WTC11 (cell line): Measurements from ENCODE around the gene STARD13. TPM values are rescaled to one million over a fixed set of nuclear protein-coding genes. Genes with fewer than 3 reads are reported as not detected.

ENCODE experiments used
- ATAC-seq: fragments of 200-7000 bp; cut with Tn5 transposase; 2 replicates; pipeline ENCODE4 v1.10.0; 2021; ENCODE audit warnings: mild to moderate bottlenecking, moderate library complexity
- CTCF ChIA-PET: fragments of 300-600 bp; sonication (Branson Sonifier 250); formaldehyde crosslinking; loops from one replicate; lab custom pipeline; 2021; ENCODE audit warnings: antibody characterized with exemption; lab: Charles Lee
- POLR2A ChIA-PET: fragments of 350-600 bp; sonication (Branson Sonifier 250); formaldehyde crosslinking; loops from one replicate; lab custom pipeline; 2021; ENCODE audit warnings: antibody characterized with exemption; lab: Charles Lee
- DNase-seq: peaks from one replicate; pipeline ENCODE4 v3.0.0; 2021; ENCODE audit warnings: low spot score
- H3K27ac Mint-ChIP-seq: 2 replicates; pipeline ENCODE4 v1.8.0; 2021; ENCODE audit warnings: mixed read lengths
- H3K27me3 Mint-ChIP-seq: 2 replicates; pipeline ENCODE4 v1.8.0; 2021; ENCODE audit warnings: low read depth, mild to moderate bottlenecking, moderate library complexity, mixed read lengths
- H3K36me3 Mint-ChIP-seq: 2 replicates; pipeline ENCODE4 v1.8.0; 2021; ENCODE audit warnings: mixed read lengths
- H3K4me1 Mint-ChIP-seq: 2 replicates; pipeline ENCODE4 v1.8.0; 2022; ENCODE audit warnings: mixed read lengths
- H3K4me3 Mint-ChIP-seq: 2 replicates; pipeline ENCODE4 v1.8.0; 2021; ENCODE audit warnings: mild to moderate bottlenecking, moderate library complexity, mixed read lengths
- H3K9me3 Mint-ChIP-seq: 2 replicates; pipeline ENCODE4 v1.8.0; 2021; ENCODE audit warnings: mixed read lengths
- HMGXB4 ChIP-seq: sonication (generic); formaldehyde crosslinking; IDR thresholded peaks from 2 replicates; pipeline ENCODE4 v1.8.1; 2023; ENCODE audit warnings: mild to moderate bottlenecking, moderate library complexity, missing genetic modification reagents
- MYBL2 ChIP-seq: sonication (generic); formaldehyde crosslinking; IDR thresholded peaks from 2 replicates; pipeline ENCODE4 v1.8.1; 2023; ENCODE audit warnings: mild to moderate bottlenecking, moderate library complexity, missing genetic modification reagents
- NFYB ChIP-seq: sonication (generic); formaldehyde crosslinking; conservative IDR thresholded peaks from 2 replicates; pipeline ENCODE4 v1.8.0; 2022; ENCODE audit warnings: low read depth, missing genetic modification reagents
- NR2C2 ChIP-seq: sonication (generic); formaldehyde crosslinking; IDR thresholded peaks from 2 replicates; pipeline ENCODE4 v1.8.0; 2022; ENCODE audit warnings: mild to moderate bottlenecking, missing genetic modification reagents
- SOX15 ChIP-seq: fragments of 250-450 bp; sonication (Bioruptor Pico); IDR thresholded peaks from 2 replicates; pipeline ENCODE4 v1.9.0; 2021; ENCODE audit warnings: mild to moderate bottlenecking
- SP1 ChIP-seq: sonication (generic); formaldehyde crosslinking; conservative IDR thresholded peaks from 2 replicates; pipeline ENCODE4 v1.8.1; 2022; ENCODE audit warnings: missing genetic modification reagents
- TCF7 ChIP-seq: sonication (generic); formaldehyde crosslinking; IDR thresholded peaks from 2 replicates; pipeline ENCODE4 v1.8.0; 2022; ENCODE audit warnings: mild to moderate bottlenecking, low read depth, missing genetic modification reagents, moderate library complexity
- USF2 ChIP-seq: sonication (generic); formaldehyde crosslinking; IDR thresholded peaks from 2 replicates; pipeline ENCODE4 v1.8.1; 2023; ENCODE audit warnings: mild to moderate bottlenecking, missing genetic modification reagents, moderate library complexity
- ZNF121 ChIP-seq: sonication (generic); formaldehyde crosslinking; IDR thresholded peaks from 2 replicates; pipeline ENCODE4 v1.8.0; 2023; ENCODE audit warnings: missing genetic modification reagents
- ZNF219 ChIP-seq: sonication (generic); formaldehyde crosslinking; IDR thresholded peaks from 2 replicates; pipeline ENCODE4 v1.8.0; 2023; ENCODE audit warnings: missing genetic modification reagents, mild to moderate bottlenecking, borderline replicate concordance
- ZNF425 ChIP-seq: fragments of 250-450 bp; sonication (Bioruptor Pico); conservative IDR thresholded peaks from 2 replicates; pipeline ENCODE4 v1.9.0; 2021; ENCODE audit warnings: mild to moderate bottlenecking
- total RNA-seq: library from RNA; stranded (reverse); gene quantifications from 3 replicates; pipeline ENCODE4 v1.2.3, GENCODE V29; 2021
- TF ChIP-seq, protein P1 (sequence below): sonication (generic); formaldehyde crosslinking; IDR thresholded peaks from 2 replicates; pipeline ENCODE4 v1.8.0; 2023; ENCODE audit warnings: missing genetic modification reagents, mild to moderate bottlenecking, borderline replicate concordance
- TF ChIP-seq, protein P2 (sequence below): sonication (generic); formaldehyde crosslinking; IDR thresholded peaks from 2 replicates; pipeline ENCODE4 v1.8.1; 2022; ENCODE audit warnings: missing genetic modification reagents, borderline replicate concordance
- TF ChIP-seq, protein P3 (sequence below): fragments of 250-450 bp; sonication (Bioruptor Pico); IDR thresholded peaks from 2 replicates; pipeline ENCODE4 v1.9.0; 2021; ENCODE audit warnings: moderate library complexity, mild to moderate bottlenecking, inconsistent platforms, borderline replicate concordance
- TF ChIP-seq, protein P4 (sequence below): sonication (generic); formaldehyde crosslinking; IDR thresholded peaks from 2 replicates; pipeline ENCODE4 v1.8.1; 2022; ENCODE audit warnings: mild to moderate bottlenecking, moderate library complexity, missing genetic modification reagents
- TF ChIP-seq, protein P5 (sequence below): sonication (generic); formaldehyde crosslinking; IDR thresholded peaks from 2 replicates; pipeline ENCODE4 v1.8.0; 2022; ENCODE audit warnings: mild to moderate bottlenecking, missing genetic modification reagents
- TF ChIP-seq, protein P6 (sequence below): sonication (generic); formaldehyde crosslinking; IDR thresholded peaks from 2 replicates; pipeline ENCODE4 v1.8.1; 2022; ENCODE audit warnings: low read depth, mild to moderate bottlenecking, moderate library complexity, missing genetic modification reagents, borderline replicate concordance

Gene STARD13
- total RNA-seq, 1 experiment from 2014 or later, result 4.4 TPM

- CTCF ChIA-PET, result no interaction called here
- no peak for ATAC-seq
- TF ChIP-seq, protein P1, sequence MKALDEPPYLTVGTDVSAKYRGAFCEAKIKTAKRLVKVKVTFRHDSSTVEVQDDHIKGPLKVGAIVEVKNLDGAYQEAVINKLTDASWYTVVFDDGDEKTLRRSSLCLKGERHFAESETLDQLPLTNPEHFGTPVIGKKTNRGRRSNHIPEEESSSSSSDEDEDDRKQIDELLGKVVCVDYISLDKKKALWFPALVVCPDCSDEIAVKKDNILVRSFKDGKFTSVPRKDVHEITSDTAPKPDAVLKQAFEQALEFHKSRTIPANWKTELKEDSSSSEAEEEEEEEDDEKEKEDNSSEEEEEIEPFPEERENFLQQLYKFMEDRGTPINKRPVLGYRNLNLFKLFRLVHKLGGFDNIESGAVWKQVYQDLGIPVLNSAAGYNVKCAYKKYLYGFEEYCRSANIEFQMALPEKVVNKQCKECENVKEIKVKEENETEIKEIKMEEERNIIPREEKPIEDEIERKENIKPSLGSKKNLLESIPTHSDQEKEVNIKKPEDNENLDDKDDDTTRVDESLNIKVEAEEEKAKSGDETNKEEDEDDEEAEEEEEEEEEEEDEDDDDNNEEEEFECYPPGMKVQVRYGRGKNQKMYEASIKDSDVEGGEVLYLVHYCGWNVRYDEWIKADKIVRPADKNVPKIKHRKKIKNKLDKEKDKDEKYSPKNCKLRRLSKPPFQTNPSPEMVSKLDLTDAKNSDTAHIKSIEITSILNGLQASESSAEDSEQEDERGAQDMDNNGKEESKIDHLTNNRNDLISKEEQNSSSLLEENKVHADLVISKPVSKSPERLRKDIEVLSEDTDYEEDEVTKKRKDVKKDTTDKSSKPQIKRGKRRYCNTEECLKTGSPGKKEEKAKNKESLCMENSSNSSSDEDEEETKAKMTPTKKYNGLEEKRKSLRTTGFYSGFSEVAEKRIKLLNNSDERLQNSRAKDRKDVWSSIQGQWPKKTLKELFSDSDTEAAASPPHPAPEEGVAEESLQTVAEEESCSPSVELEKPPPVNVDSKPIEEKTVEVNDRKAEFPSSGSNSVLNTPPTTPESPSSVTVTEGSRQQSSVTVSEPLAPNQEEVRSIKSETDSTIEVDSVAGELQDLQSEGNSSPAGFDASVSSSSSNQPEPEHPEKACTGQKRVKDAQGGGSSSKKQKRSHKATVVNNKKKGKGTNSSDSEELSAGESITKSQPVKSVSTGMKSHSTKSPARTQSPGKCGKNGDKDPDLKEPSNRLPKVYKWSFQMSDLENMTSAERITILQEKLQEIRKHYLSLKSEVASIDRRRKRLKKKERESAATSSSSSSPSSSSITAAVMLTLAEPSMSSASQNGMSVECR (CRISPR knock-in tag), result no peak
- TF ChIP-seq, protein P2, sequence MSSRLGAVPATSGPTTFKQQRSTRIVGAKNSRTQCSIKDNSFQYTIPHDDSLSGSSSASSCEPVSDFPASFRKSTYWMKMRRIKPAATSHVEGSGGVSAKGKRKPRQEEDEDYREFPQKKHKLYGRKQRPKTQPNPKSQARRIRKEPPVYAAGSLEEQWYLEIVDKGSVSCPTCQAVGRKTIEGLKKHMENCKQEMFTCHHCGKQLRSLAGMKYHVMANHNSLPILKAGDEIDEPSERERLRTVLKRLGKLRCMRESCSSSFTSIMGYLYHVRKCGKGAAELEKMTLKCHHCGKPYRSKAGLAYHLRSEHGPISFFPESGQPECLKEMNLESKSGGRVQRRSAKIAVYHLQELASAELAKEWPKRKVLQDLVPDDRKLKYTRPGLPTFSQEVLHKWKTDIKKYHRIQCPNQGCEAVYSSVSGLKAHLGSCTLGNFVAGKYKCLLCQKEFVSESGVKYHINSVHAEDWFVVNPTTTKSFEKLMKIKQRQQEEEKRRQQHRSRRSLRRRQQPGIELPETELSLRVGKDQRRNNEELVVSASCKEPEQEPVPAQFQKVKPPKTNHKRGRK, result no peak
- TF ChIP-seq, protein P3, sequence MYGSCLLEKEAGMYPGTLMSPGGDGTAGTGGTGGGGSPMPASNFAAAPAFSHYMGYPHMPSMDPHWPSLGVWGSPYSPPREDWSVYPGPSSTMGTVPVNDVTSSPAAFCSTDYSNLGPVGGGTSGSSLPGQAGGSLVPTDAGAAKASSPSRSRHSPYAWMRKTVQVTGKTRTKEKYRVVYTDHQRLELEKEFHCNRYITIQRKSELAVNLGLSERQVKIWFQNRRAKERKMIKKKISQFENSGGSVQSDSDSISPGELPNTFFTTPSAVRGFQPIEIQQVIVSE, result no peak
- no peak for TF ChIP-seq USF2 (CRISPR knock-in tag)
- TF ChIP-seq, protein P4, sequence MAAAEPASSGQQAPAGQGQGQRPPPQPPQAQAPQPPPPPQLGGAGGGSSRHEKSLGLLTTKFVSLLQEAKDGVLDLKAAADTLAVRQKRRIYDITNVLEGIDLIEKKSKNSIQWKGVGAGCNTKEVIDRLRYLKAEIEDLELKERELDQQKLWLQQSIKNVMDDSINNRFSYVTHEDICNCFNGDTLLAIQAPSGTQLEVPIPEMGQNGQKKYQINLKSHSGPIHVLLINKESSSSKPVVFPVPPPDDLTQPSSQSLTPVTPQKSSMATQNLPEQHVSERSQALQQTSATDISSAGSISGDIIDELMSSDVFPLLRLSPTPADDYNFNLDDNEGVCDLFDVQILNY (CRISPR knock-in tag), result no peak
- no peak for TF ChIP-seq TCF7 (CRISPR knock-in tag)
- TF ChIP-seq SP1 (CRISPR knock-in tag), result no peak
- TF ChIP-seq MYBL2 (CRISPR knock-in tag), result no peak
- Mint-ChIP-seq H3K4me1 (peaks cover 28% of the 10 kb centered on the region), H3K9me3 (no peaks in the 10 kb centered on the region), H3K27ac (no peak overlapping the region), H3K27me3 (no peaks in the 10 kb centered on the region), H3K4me3 (no peak overlapping the region), H3K36me3 (no peaks in the 10 kb centered on the region)
- DNase-seq, result no peak
- POLR2A ChIA-PET, result no interaction called here
Observed at GRCh38 chr13:33195693-33196464, 89.7 kb downstream of the STARD13 start.

GRCh38 chr13:33194820-33195692 lies 90.5 kb downstream of the STARD13 start:
- DNase-seq (no peak), ATAC-seq (no peak)
- no peaks in the 10 kb centered on the region for H3K27me3 Mint-ChIP-seq
- H3K27ac Mint-ChIP-seq, result no peak overlapping the region
- H3K4me3 Mint-ChIP-seq, result no peak overlapping the region
- no peaks in the 10 kb centered on the region for H3K9me3 Mint-ChIP-seq
- H3K36me3 Mint-ChIP-seq, result no peaks in the 10 kb centered on the region
- CTCF ChIA-PET, result interaction anchor here (1.5 kb wide), 1 partner anchor 33 kb away, joined by 4 read pairs; no protein-coding TSS in a partner anchor
- peaks cover 28% of the 10 kb centered on the region for H3K4me1 Mint-ChIP-seq
- TF ChIP-seq HMGXB4 (CRISPR knock-in tag), result no peak
- no peak for TF ChIP-seq ZNF425 (CRISPR knock-in tag)
- TF ChIP-seq, protein P5, sequence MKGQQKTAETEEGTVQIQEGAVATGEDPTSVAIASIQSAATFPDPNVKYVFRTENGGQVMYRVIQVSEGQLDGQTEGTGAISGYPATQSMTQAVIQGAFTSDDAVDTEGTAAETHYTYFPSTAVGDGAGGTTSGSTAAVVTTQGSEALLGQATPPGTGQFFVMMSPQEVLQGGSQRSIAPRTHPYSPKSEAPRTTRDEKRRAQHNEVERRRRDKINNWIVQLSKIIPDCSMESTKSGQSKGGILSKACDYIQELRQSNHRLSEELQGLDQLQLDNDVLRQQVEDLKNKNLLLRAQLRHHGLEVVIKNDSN (CRISPR knock-in tag), result no peak
- TF ChIP-seq ZNF219 (CRISPR knock-in tag), result no peak
- no peak for TF ChIP-seq ZNF121 (CRISPR knock-in tag)
- no peak for TF ChIP-seq NFYB (CRISPR knock-in tag)
- TF ChIP-seq, protein P6, sequence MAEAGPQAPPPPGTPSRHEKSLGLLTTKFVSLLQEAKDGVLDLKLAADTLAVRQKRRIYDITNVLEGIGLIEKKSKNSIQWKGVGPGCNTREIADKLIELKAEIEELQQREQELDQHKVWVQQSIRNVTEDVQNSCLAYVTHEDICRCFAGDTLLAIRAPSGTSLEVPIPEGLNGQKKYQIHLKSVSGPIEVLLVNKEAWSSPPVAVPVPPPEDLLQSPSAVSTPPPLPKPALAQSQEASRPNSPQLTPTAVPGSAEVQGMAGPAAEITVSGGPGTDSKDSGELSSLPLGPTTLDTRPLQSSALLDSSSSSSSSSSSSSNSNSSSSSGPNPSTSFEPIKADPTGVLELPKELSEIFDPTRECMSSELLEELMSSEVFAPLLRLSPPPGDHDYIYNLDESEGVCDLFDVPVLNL (CRISPR knock-in tag), result no peak
- no peak for TF ChIP-seq SOX15 (CRISPR knock-in tag)
- TF ChIP-seq NR2C2 (CRISPR knock-in tag), result no peak
- POLR2A ChIA-PET, result no interaction called here
